Naive B cell (primary cell): ENCODE measurements around the gene GMDS. TPM values are rescaled to one million over a fixed set of nuclear protein-coding genes. Genes with fewer than 3 reads are reported as not detected.
A peak's percentile ranks its signal among the peaks of the same experiment; 100 is the strongest.

Experiments used
- ATAC-seq, 2 donors: fragments of 150-1000 bp; cut with Tn5 transposase; 2 replicates each; pipeline ENCODE4 v1.10.0; 2021; ENCODE audit warnings: low read depth in 2 of 2, mild to moderate bottlenecking in 2 of 2, moderate library complexity in 2 of 2
- DNase-seq: peaks from one replicate; pipeline ENCODE4 v3.0.0; 2022
- H3K27ac Mint-ChIP-seq, 6 donors: one replicate each; pipeline ENCODE4 v1.8.0; 2020 to 2022; ENCODE audit warnings: mild to moderate bottlenecking in 6 of 6, mixed read lengths in 6 of 6, moderate library complexity in 5 of 6, inconsistent platforms in 2 of 6
- H3K27me3 Mint-ChIP-seq, 3 donors: one replicate each; pipeline ENCODE4 v1.8.0; 2021 to 2022; ENCODE audit warnings: mixed read lengths in 3 of 3, mild to moderate bottlenecking in 1 of 3
- H3K36me3 Mint-ChIP-seq, 2 donors: one replicate each; pipeline ENCODE4 v1.8.0; 2020 to 2022; ENCODE audit warnings: mixed read lengths in 2 of 2, inconsistent platforms in 1 of 2, mild to moderate bottlenecking in 1 of 2
- H3K4me1 Mint-ChIP-seq, 3 donors: one replicate each; pipeline ENCODE4 v1.8.0; 2020 to 2022; ENCODE audit warnings: mixed read lengths in 3 of 3, inconsistent platforms in 1 of 3, mild to moderate bottlenecking in 1 of 3, moderate library complexity in 1 of 3
- H3K4me3 Mint-ChIP-seq, 8 donors: one replicate each; pipeline ENCODE4 v1.8.0; 2020 to 2022; ENCODE audit warnings: mild to moderate bottlenecking in 8 of 8, mixed read lengths in 8 of 8, moderate library complexity in 8 of 8, inconsistent platforms in 2 of 8
- H3K9me3 Mint-ChIP-seq, 7 donors: one replicate each; pipeline ENCODE4 v1.8.0; 2020 to 2022; ENCODE audit warnings: mixed read lengths in 7 of 7, mild to moderate bottlenecking in 5 of 7, inconsistent platforms in 2 of 7, moderate library complexity in 1 of 7
- polyA plus RNA-seq, 6 donors: library from polyadenylated mRNA; unstranded; fragments of 300-500 nt; fragmentation: Illumina TruSeq; gene quantifications; one replicate each; pipeline ENCODE4 v1.2.3, GENCODE V29; 2021; ENCODE audit warnings: low read depth in 6 of 6

GMDS gene
- polyA plus RNA-seq, 6 donors from 2014 or later, result 12.7 to 23.3 (median 14.7) TPM

GRCh38 chr6:1722801-1723200 is 522.6 kb downstream of the GMDS start:
- H3K4me1 Mint-ChIP-seq, result peaks cover 0 to 8% (median 2%) of the 10 kb centered on the region in 3 donors
- H3K4me3 Mint-ChIP-seq, result no peak overlapping the region
- no peaks in the 10 kb centered on the region for H3K27me3 Mint-ChIP-seq
- DNase-seq (no peak), ATAC-seq (no peak)
- no peak overlapping the region for H3K27ac Mint-ChIP-seq
- H3K36me3 Mint-ChIP-seq, result peaks cover 25 to 33% of the 10 kb centered on the region in 2 donors
- no peaks in the 10 kb centered on the region for H3K9me3 Mint-ChIP-seq

DNA sequence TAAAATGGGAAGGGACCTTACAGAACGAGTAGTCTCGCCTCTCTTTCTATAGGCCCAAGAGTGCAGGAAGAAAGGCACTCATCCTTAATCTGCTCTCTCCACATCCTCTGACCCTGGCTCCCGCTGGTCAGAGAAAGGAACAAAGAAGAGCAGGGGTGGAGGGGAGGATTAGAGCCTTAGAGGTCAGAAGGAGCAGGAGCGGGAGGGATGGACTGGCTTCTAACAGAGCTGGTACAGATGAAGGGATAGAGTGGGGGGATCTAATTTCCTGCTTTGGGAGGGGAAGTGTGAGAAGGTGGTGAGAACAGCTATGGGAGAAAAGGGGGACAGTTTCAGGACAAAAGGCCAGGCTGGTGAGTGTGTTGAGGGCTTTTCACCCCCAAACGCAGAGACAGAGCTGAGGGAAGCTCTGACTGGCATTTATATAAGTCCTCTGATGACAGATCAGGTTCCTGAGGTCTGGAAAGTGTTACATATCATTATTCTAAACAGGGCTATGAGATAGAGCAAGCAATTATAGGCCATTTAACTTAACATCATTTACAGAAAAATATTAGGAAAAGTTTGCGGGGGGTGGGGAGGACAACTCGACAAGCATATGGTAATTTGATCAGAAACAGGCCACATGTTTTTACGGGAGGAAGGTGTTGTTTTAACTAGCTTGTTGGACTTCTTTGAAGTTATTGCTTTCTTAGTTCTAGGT is 524.6 kb downstream of the GMDS start:
- Mint-ChIP-seq H3K36me3 (peaks cover 22 to 38% of the 10 kb centered on the region in 2 donors), H3K9me3 (no peaks in the 10 kb centered on the region), H3K27ac (peak overlapping the region in 2 of 6 donors; percentile 16 to 77), H3K27me3 (no peaks in the 10 kb centered on the region), H3K4me1 (peaks cover 0 to 8% (median 2%) of the 10 kb centered on the region in 3 donors), H3K4me3 (no peak overlapping the region)
- ATAC-seq, result no peak
- DNase-seq, result no peak

DNA sequence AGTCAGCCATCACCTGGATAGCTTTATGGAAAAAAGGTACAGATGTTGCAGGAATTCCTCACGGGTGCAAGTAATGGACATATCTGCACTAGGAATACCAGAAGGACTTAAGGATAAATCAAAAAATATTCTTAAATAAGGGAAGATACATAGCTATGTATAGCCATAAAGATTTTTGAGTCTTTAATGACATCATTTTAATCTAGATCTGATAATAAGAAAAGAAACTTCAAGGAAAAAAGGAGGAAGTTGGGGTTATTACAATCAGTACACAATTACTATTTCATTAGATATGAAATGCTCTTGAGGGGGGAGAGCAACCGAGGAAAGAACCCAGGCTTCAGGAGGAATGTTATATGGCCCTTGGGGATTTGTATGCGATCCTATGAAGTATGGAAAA is 525.5 kb downstream of the GMDS start:
- ATAC-seq, result no peak
- no peak overlapping the region for H3K27ac Mint-ChIP-seq
- DNase-seq, result no peak
- H3K9me3 Mint-ChIP-seq, result no peaks in the 10 kb centered on the region
- peaks cover 17 to 31% of the 10 kb centered on the region in 2 donors for H3K36me3 Mint-ChIP-seq
- no peaks in the 10 kb centered on the region for H3K27me3 Mint-ChIP-seq
- H3K4me3 Mint-ChIP-seq, result no peak overlapping the region
- peaks cover 0 to 7% (median 2%) of the 10 kb centered on the region in 3 donors for H3K4me1 Mint-ChIP-seq

DNA sequence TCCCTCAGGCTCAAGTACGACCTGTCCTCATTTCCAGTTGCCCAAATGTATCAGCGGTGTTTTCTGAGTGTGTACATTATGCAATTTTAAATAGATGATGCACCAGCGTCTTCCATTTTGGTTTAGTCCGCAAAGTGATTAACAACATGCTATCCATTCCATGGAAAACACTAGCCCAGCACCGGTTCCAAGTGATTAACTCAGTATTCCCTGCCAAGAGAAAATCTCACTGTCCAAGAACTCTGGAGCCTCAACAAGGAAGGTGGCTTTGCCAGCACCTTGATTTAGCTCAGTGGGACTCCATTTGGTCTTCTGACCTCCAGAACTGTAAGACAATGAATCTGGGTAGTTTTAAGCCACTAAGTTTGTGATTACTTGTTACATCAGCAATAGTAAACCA is 528.5 kb downstream of the GMDS start:
- peaks cover 0 to 4% (median 0%) of the 10 kb centered on the region in 3 donors for H3K4me1 Mint-ChIP-seq
- DNase-seq (no peak), ATAC-seq (no peak)
- H3K4me3 Mint-ChIP-seq, result no peak overlapping the region
- peaks cover 11 to 19% of the 10 kb centered on the region in 2 donors for H3K36me3 Mint-ChIP-seq
- no peak overlapping the region for H3K27ac Mint-ChIP-seq
- H3K27me3 Mint-ChIP-seq, result no peaks in the 10 kb centered on the region
- no peaks in the 10 kb centered on the region for H3K9me3 Mint-ChIP-seq

GRCh38 chr6:1716396-1716795 is 529.0 kb downstream of the GMDS start:
- Mint-ChIP-seq H3K4me3 (no peak overlapping the region), H3K27ac (no peak overlapping the region), H3K9me3 (no peaks in the 10 kb centered on the region)

DNA sequence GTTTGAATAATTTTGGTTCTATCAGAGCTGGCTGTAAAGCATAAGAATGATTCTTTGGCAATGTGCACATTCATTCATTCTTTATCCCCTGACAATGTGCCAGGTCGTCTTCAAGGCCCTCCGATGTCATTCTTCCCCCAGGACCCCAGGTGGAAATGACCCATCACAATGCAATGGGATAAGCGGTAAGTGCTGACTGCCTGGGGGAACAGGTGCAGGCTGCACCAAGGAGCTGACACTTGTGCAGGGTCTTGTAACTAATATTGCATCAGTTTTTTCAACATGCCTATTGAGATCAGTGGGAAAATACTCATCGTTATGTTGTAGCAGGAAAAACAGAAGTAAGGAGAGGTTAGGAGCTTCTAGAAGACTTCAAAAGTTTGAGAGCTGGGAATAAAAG is 530.1 kb downstream of the GMDS start:
- Mint-ChIP-seq H3K9me3 (no peaks in the 10 kb centered on the region), H3K4me3 (no peak overlapping the region), H3K27me3 (no peaks in the 10 kb centered on the region), H3K36me3 (peaks cover 15 to 19% of the 10 kb centered on the region in 2 donors), H3K4me1 (peaks cover 0 to 4% (median 0%) of the 10 kb centered on the region in 3 donors), H3K27ac (no peak overlapping the region)
- ATAC-seq, result no peak
- DNase-seq, result no peak

More at GRCh38 chr6:1716396-1716795, 529.0 kb downstream of the GMDS start:
- H3K4me1 Mint-ChIP-seq, result peaks cover 0 to 4% (median 0%) of the 10 kb centered on the region in 3 donors
- no peaks in the 10 kb centered on the region for H3K27me3 Mint-ChIP-seq
- H3K36me3 Mint-ChIP-seq, result peaks cover 15 to 19% of the 10 kb centered on the region in 2 donors
- ATAC-seq (no peak), DNase-seq (no peak)

DNA sequence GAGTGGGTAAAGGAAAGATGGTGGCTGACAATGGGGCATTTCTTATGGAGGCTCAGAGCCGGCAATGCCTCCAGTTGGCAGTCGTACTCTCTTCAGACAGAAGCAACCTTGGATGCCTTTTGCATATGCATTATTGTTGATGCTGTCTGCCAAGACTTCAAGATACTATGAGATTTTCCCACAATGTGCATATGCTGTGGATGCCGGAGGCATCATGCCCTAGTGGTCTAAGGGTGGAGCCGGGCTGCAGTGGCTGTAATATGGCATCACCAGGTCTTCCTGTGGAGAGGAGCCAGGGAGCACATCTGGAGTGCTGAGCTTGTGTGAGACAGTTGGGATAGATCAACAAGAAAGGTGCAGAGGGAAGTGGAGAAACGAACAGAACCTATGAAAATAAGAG is 530.8 kb downstream of the GMDS start:
- Mint-ChIP-seq H3K9me3 (no peaks in the 10 kb centered on the region), H3K27me3 (no peaks in the 10 kb centered on the region), H3K36me3 (peaks cover 15 to 19% of the 10 kb centered on the region in 2 donors), H3K4me3 (no peak overlapping the region), H3K4me1 (peaks cover 0 to 4% (median 0%) of the 10 kb centered on the region in 3 donors), H3K27ac (no peak overlapping the region)
- no peak for DNase-seq
- ATAC-seq, result no peak

DNA sequence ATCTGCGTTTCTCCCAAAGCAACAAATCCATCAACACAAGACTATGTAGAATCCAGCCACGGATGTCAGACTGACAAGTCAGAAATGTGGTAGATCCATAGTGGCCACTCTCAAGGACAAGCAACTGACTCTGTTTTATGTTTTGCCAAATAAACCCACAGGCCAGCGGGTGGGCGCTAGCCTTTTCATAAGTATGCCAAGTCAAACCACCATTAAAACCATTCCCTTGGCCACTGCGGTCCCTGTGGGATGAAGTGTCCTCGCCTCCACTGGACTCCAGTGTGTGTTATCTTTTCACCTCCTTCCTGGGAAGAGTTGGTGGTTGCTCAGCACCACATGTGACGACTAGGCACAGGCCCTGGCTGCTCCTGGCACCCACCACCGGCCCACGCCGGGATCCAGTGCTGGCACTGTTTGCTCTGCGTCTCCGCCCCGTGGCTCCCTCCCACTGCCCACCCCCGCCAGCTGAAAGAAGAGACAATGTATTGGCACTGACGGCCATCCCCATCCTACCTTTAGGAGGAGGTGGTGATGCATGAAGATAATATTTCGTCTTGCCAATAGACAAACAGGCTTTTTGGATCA is 532.3 kb downstream of the GMDS start:
- no peak for ATAC-seq

DNA sequence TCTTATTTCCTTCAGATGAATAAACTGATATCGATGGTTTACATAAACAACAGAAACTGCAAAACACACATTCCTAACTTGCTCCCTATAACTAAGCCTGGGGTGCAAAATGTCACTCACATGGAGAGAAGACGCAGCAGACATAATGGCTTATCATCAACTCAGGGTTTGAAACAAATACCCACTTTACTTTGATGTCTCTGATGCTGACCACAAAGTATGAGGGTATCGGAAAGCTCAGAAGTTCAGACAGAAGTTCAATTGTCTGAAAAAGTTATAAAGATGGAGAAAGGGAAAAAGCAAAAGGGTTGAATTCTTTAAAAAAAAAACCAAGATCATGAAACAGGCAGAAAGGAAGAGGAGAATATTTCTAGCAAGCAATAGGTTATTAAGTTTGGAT is 533.0 kb downstream of the GMDS start:
- no peaks in the 10 kb centered on the region for H3K4me1 Mint-ChIP-seq
- no peak for ATAC-seq
- H3K9me3 Mint-ChIP-seq, result no peaks in the 10 kb centered on the region
- H3K4me3 Mint-ChIP-seq, result no peak overlapping the region
- H3K36me3 Mint-ChIP-seq, result peaks cover 9 to 15% of the 10 kb centered on the region in 2 donors
- no peaks in the 10 kb centered on the region for H3K27me3 Mint-ChIP-seq
- DNase-seq, result no peak
- no peak overlapping the region for H3K27ac Mint-ChIP-seq

More for the DNA sequence above, 532.3 kb downstream of the GMDS start:
- H3K9me3 Mint-ChIP-seq, result no peaks in the 10 kb centered on the region
- H3K27me3 Mint-ChIP-seq, result no peaks in the 10 kb centered on the region
- H3K27ac Mint-ChIP-seq, result no peak overlapping the region
- H3K4me1 Mint-ChIP-seq, result no peaks in the 10 kb centered on the region
- no peak overlapping the region for H3K4me3 Mint-ChIP-seq
- peaks cover 11 to 15% of the 10 kb centered on the region in 2 donors for H3K36me3 Mint-ChIP-seq
- no peak for DNase-seq

GRCh38 chr6:1711136-1711535 is 534.3 kb downstream of the GMDS start:
- H3K4me3 Mint-ChIP-seq, result no peak overlapping the region
- DNase-seq, result no peak
- H3K27me3 Mint-ChIP-seq, result no peaks in the 10 kb centered on the region
- no peaks in the 10 kb centered on the region for H3K9me3 Mint-ChIP-seq
- H3K27ac Mint-ChIP-seq, result no peak overlapping the region
- H3K4me1 Mint-ChIP-seq, result no peaks in the 10 kb centered on the region
- ATAC-seq, result no peak
- H3K36me3 Mint-ChIP-seq, result peaks cover 2 to 10% of the 10 kb centered on the region in 2 donors

DNA sequence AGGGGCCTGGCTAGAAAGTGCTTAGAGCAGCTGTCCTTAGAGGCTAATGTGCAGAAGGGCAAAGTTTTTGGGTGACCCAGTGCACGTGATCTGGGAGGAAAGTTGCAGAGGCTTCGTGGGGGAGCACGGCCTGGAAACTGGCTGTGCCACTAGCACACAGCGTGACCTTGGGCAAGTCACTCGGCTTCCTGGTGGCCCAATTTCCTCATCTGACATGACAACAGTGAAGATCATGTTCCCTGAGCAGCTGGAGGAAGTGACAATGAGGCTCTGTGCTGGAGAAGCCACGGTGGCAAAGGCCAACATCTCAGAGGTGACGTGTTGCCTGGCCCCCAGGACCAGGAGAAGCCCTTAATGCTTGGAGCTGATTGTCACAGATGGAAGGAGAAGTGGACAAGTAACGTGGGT is 536.2 kb downstream of the GMDS start:
- H3K4me3 Mint-ChIP-seq, result no peak overlapping the region
- H3K27me3 Mint-ChIP-seq, result no peaks in the 10 kb centered on the region
- no peaks in the 10 kb centered on the region for H3K9me3 Mint-ChIP-seq
- no peaks in the 10 kb centered on the region for H3K4me1 Mint-ChIP-seq
- no peak for ATAC-seq
- DNase-seq, result no peak
- peaks cover 0 to 5% of the 10 kb centered on the region in 2 donors for H3K36me3 Mint-ChIP-seq
- H3K27ac Mint-ChIP-seq, result peak overlapping the region in 1 of 6 donors; percentile 3

GRCh38 chr6:1708820-1709219 is 536.6 kb downstream of the GMDS start:
- H3K9me3 Mint-ChIP-seq, result no peaks in the 10 kb centered on the region
- H3K4me3 Mint-ChIP-seq, result no peak overlapping the region
- H3K27me3 Mint-ChIP-seq, result no peaks in the 10 kb centered on the region
- DNase-seq, result no peak
- no peaks in the 10 kb centered on the region for H3K4me1 Mint-ChIP-seq
- peaks cover 0 to 5% of the 10 kb centered on the region in 2 donors for H3K36me3 Mint-ChIP-seq
- no peak for ATAC-seq
- H3K27ac Mint-ChIP-seq, result no peak overlapping the region

GRCh38 chr6:1708122-1708521 is 537.3 kb downstream of the GMDS start:
- no peaks in the 10 kb centered on the region for H3K9me3 Mint-ChIP-seq
- DNase-seq, result no peak
- peaks cover 0 to 5% of the 10 kb centered on the region in 2 donors for H3K36me3 Mint-ChIP-seq
- H3K27me3 Mint-ChIP-seq, result no peaks in the 10 kb centered on the region
- no peak overlapping the region for H3K27ac Mint-ChIP-seq
- H3K4me1 Mint-ChIP-seq, result no peaks in the 10 kb centered on the region
- no peak overlapping the region for H3K4me3 Mint-ChIP-seq
- no peak for ATAC-seq

DNA sequence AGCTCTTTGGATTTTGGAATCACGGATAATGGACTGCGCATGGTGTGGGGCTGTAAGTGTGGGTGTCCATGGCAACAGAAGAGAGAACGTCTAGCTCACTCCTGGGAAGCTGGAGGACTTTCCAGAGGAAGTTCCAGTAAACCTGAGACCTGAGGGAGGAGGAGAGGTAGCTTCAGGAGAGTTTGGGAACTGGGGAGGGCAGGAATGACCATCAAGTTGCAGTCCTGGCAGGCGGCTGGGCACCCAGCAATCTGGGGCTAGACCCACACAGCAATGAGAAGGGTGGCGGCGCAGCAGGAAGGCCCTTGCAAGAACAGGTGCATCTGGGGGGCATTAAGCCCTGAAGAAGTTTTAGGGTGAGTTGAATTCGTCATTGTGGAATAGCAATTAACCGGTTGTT is 539.8 kb downstream of the GMDS start:
- H3K36me3 Mint-ChIP-seq, result no peaks in the 10 kb centered on the region
- no peak for DNase-seq
- H3K9me3 Mint-ChIP-seq, result no peaks in the 10 kb centered on the region
- H3K27ac Mint-ChIP-seq, result peak overlapping the region in 2 of 6 donors; percentile 46 to 62
- ATAC-seq, result no peak
- H3K27me3 Mint-ChIP-seq, result no peaks in the 10 kb centered on the region
- H3K4me3 Mint-ChIP-seq, result no peak overlapping the region
- H3K4me1 Mint-ChIP-seq, result no peaks in the 10 kb centered on the region
